HCEC 1CT (cell line): Measurements from ENCODE around the gene RHBDD1.
A peak's percentile ranks its signal among the peaks of the same experiment; 100 is the strongest.

Experiments
- DNase-seq: peaks from one replicate; pipeline ENCODE4 v3.0.0-alpha.2; 2017

Gene RHBDD1

GRCh38 chr2:226835796-226836547 lies at the start of gene RHBDD1:
RHBDD1 (plus strand) TSS chr2:226836054; CDS start chr2:226864694, 28,640 bp downstream.
- DNase-seq: peak; percentile 92

GRCh38 chr2:226788064-226788463 lies 47.8 kb upstream of the RHBDD1 start:
- peak; percentile 33 for DNase-seq

- DNase-seq: peak; percentile 27
These were observed 46.9 kb upstream of the RHBDD1 start for GRCh38 chr2:226788881-226789490.

GRCh38 chr2:226790011-226790410 lies 45.8 kb upstream of the RHBDD1 start:
- DNase-seq: no peak

- no peak for DNase-seq
These were observed 45.4 kb upstream of the RHBDD1 start for GRCh38 chr2:226790431-226790830.

GRCh38 chr2:226791056-226791486 lies 44.8 kb upstream of the RHBDD1 start:
- DNase-seq: peak; percentile 73

- DNase-seq: peak; percentile 90
These were observed 44.3 kb upstream of the RHBDD1 start for GRCh38 chr2:226791487-226792081.

- DNase-seq: no peak
These were observed 43.5 kb upstream of the RHBDD1 start for GRCh38 chr2:226792155-226792881.

- no peak for DNase-seq
These were observed 42.2 kb upstream of the RHBDD1 start for GRCh38 chr2:226793646-226794045.

- peak; percentile 50 for DNase-seq
These were observed 41.6 kb upstream of the RHBDD1 start for GRCh38 chr2:226794196-226794661.

GRCh38 chr2:226794751-226795171 lies 41.1 kb upstream of the RHBDD1 start:
- peak; percentile 74 for DNase-seq

- DNase-seq: peak; percentile 35
These were observed 40.4 kb upstream of the RHBDD1 start for GRCh38 chr2:226795281-226796011.

- DNase-seq: peak; percentile 29
These were observed 39.6 kb upstream of the RHBDD1 start for GRCh38 chr2:226796012-226796839.

GRCh38 chr2:226796840-226797288 lies 39.0 kb upstream of the RHBDD1 start:
- DNase-seq: peak; percentile 71

GRCh38 chr2:226797289-226797988 lies 38.4 kb upstream of the RHBDD1 start:
- peak; percentile 77 for DNase-seq

- DNase-seq: peak; percentile 46
These were observed 37.8 kb upstream of the RHBDD1 start for GRCh38 chr2:226797989-226798421.

GRCh38 chr2:226798422-226799210 lies 37.2 kb upstream of the RHBDD1 start:
- peak; percentile 73 for DNase-seq

GRCh38 chr2:226799211-226799975 lies 36.5 kb upstream of the RHBDD1 start, which contains the start of gene IRS1:
IRS1 (minus strand) TSS chr2:226799820; CDS start chr2:226798738, 1,082 bp downstream.
- peak; percentile 80 for DNase-seq
